GM15510 (cell line): Measurements from ENCODE around the gene PLAAT4.

ENCODE experiments used
- POLR2A ChIP-seq: IDR thresholded peaks from 3 replicates; pipeline ENCODE4 v1.6.1; 2011; ENCODE audit warnings: borderline replicate concordance; ENCODE audit not compliant: insufficient read length; ENCODE audit errors: extremely low read depth

Gene PLAAT4

DNA sequence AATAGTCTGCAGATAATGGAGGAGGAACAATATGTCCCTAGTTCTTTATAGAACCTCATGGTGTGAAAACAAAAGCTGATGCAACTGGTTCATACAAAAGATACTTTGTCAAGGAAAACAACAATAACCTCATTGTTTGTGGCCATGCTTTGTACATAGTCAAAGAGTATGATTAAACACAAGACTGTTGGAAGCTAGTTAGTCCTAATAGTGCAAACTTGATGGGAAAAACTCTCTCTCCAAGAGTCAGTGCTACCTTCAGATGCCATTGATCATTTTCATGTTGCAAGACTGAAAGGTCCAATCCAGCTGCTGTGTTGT is 46.7 kb downstream of the PLAAT4 start:
- no peak for TF ChIP-seq POLR2A

DNA sequence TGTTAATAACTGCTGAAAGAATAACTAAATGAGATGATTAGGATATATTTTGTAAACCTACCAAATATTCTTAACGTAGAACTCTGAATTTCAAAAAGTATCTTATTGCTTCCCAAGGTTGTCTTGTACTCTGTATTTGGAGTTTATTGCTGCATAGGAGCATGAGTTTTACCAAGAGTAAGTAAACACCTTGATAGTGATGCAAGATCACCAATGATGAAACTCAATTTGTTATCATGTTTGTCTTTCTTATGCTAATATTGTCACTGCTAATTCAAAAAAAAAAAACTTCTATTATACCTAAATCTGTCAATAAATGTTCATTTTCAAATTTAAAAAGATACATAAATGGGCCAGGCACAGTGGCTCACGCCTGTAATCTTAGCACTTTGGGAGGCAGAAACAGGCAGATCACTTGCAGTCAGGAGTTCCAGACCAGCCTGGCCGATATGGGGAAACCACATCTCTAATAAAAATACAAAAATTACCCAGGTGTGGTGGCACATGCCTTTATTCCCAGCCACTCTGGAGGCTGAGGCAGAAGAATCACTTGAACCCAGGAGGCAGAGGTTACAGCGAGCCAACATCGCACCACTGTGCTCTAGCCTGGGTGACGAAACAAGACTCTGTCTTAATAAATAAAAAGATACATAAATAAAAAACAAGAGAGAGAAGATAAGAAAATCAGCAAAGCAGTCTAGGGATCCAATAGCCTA is 50.0 kb downstream of the PLAAT4 start:
- TF ChIP-seq POLR2A, result no peak

DNA sequence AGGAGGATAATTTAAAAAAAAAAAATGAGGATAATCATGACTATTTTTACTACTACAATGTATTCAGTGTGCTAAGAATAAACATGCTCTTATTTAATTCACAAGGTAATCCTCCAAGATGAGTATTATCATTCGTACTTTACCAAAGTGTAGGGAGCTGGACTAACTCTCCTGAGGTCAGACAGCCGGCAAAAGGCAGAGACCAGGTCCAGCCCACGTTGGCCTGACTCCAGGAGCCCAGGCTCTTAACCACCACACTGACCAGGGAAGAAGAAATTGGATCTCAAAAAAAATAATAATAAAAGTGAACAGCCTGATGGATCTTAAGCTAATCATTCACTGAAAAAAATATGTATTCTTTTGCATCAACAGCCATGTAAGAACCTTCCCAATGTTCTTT is 52.4 kb downstream of the PLAAT4 start:
- no peak for TF ChIP-seq POLR2A

DNA sequence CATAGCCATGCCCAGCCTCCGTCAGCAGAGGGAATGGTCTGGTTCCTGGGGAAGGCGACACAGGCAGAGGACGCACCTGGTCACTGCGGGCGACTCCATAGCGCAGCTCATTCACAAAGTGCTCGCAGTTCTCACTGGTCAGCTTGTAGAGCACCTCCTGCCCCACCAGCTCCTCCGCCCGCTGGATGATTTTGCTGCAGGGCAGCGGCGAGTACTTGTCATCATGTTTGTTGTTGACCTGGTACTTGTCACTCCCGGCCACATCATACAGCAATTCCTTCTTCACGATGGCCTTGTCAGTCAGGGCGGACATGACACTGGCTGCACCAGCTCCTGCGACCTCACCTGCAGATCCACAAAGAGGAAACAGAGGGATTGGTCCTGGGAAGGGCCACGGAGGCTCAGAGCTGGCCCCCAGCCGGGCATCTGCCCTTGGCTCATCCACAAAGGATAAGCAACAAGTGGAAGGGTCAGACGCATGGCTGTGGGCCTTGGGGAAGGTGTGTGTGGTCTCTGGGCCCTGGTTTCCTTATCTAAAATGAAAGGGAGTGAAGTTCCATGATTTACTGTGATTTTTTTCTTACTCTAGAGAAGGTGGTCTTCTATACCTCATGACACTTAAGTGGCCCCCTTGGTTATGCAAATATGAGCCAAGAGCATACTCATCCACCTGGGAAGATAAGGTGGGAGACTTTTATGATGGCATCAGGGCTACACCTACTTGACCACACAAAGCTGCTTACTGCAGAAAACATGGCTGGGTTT is 53.6 kb downstream of the PLAAT4 start:
- no peak for TF ChIP-seq POLR2A

DNA sequence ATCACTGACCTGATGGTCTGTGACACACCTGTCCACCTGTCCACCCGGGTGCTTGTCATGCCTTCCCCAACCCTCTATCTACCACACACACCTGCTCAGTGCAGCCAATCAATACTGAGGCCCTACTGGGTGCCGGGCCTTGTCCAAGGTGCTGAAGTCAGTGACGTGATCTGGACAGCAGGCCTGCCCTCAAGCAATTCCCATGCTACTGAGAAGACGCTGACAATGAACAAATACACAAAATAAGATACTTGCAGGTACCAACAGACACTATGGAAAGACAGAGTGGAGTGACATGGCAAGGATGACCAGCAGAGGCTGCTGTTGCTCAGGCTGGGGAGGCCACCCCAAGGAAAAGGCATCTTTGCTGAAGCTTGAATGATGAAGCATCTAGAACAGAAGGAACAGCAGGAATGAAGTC is 56.4 kb downstream of the PLAAT4 start:
- TF ChIP-seq POLR2A, result no peak

DNA sequence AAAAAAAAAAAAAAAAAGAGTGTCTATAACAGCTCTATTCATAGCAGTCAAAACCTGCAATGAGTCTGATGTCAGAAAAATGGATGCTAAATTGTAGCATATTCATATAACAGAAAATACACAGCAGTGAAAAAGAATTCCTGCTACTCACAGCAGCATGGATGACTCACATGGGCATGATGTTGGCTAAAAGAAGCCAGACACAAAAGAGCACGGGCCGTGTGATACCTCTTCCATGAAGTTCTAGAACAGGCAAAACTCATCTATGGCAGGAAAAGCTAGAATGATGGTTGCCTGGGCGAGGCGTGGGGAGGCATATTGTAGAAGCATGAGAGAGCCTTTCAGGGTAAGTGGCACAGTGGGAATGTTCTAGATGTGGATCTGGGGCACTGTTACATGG is 58.7 kb downstream of the PLAAT4 start:
- no peak for TF ChIP-seq POLR2A
